ENCODE measurements around the gene CDK5.

The CDK5 gene

GRCh38 chr7:151033864-151034249 lies 23.8 kb downstream of the CDK5 start:
- no peak for TF ChIP-seq FOXP2 (optimal IDR thresholded peaks at IDR 0.05; ENCODE audit: borderline replicate concordance, extremely low read depth, extremely low read length, insufficient read depth)
- no peak for TF ChIP-seq REST (IDR thresholded peaks at IDR 0.05; ENCODE audit: insufficient read depth in 1 of 2, low read depth in 2 of 2, low read length in 2 of 2)
- no peak for TF ChIP-seq POLR2AphosphoS5 (IDR thresholded peaks at IDR 0.05; ENCODE audit: low read depth, low read length)
- no peak for TF ChIP-seq SIN3A (IDR thresholded peaks at IDR 0.05; ENCODE audit: borderline replicate concordance, insufficient read depth, low read length)
- TF ChIP-seq TAF1 (IDR thresholded peaks at IDR 0.05; ENCODE audit: borderline replicate concordance, insufficient read depth, low read length), result no peak

GRCh38 chr7:151032936-151033863 lies 24.5 kb downstream of the CDK5 start:
- TF ChIP-seq TAF1 (IDR thresholded peaks at IDR 0.05; ENCODE audit: borderline replicate concordance, insufficient read depth, low read length), result no peak
- TF ChIP-seq POLR2AphosphoS5 (IDR thresholded peaks at IDR 0.05; ENCODE audit: low read depth, low read length), result no peak
- no peak for TF ChIP-seq FOXP2 (optimal IDR thresholded peaks at IDR 0.05; ENCODE audit: borderline replicate concordance, extremely low read depth, extremely low read length, insufficient read depth)
- no peak for TF ChIP-seq REST (IDR thresholded peaks at IDR 0.05; ENCODE audit: insufficient read depth in 1 of 2, low read depth in 2 of 2, low read length in 2 of 2)
- TF ChIP-seq SIN3A (IDR thresholded peaks at IDR 0.05; ENCODE audit: borderline replicate concordance, insufficient read depth, low read length), result no peak

GRCh38 chr7:151031011-151031410 lies 26.7 kb downstream of the CDK5 start:
- no peak for TF ChIP-seq POLR2AphosphoS5 (IDR thresholded peaks at IDR 0.05; ENCODE audit: low read depth, low read length)
- no peak for TF ChIP-seq REST (IDR thresholded peaks at IDR 0.05; ENCODE audit: insufficient read depth in 1 of 2, low read depth in 2 of 2, low read length in 2 of 2)
- TF ChIP-seq TAF1 (IDR thresholded peaks at IDR 0.05; ENCODE audit: borderline replicate concordance, insufficient read depth, low read length), result no peak
- TF ChIP-seq FOXP2 (optimal IDR thresholded peaks at IDR 0.05; ENCODE audit: borderline replicate concordance, extremely low read depth, extremely low read length, insufficient read depth), result no peak
- no peak for TF ChIP-seq SIN3A (IDR thresholded peaks at IDR 0.05; ENCODE audit: borderline replicate concordance, insufficient read depth, low read length)

GRCh38 chr7:151028948-151029501 lies 28.7 kb downstream of the CDK5 start:
- TF ChIP-seq TAF1 (IDR thresholded peaks at IDR 0.05; ENCODE audit: borderline replicate concordance, insufficient read depth, low read length) (no peak), SIN3A (IDR thresholded peaks at IDR 0.05; ENCODE audit: borderline replicate concordance, insufficient read depth, low read length) (no peak), POLR2AphosphoS5 (IDR thresholded peaks at IDR 0.05; ENCODE audit: low read depth, low read length) (no peak), REST (IDR thresholded peaks at IDR 0.05; ENCODE audit: insufficient read depth in 1 of 2, low read depth in 2 of 2, low read length in 2 of 2) (no peak), FOXP2 (optimal IDR thresholded peaks at IDR 0.05; ENCODE audit: borderline replicate concordance, extremely low read depth, extremely low read length, insufficient read depth) (no peak)
